Stimulated activated CD8-positive, alpha-beta memory T cell treated with anti-CD3 and anti-CD28 coated beads, Interleukin-4, amount 100 ng/mL, for 24 hours (primary cell): ENCODE data around the gene EML1.

ENCODE experiments used
- DNase-seq: peaks from one replicate; pipeline ENCODE4 v3.0.0-alpha.2; 2020; ENCODE audit warnings: low read depth

EML1 gene

GRCh38 chr14:99803803-99804202 lies 10.6 kb downstream of the EML1 start:
- DNase-seq, result no peak

GRCh38 chr14:99805757-99806439 lies 12.7 kb downstream of the EML1 start:
- no peak for DNase-seq

DNA sequence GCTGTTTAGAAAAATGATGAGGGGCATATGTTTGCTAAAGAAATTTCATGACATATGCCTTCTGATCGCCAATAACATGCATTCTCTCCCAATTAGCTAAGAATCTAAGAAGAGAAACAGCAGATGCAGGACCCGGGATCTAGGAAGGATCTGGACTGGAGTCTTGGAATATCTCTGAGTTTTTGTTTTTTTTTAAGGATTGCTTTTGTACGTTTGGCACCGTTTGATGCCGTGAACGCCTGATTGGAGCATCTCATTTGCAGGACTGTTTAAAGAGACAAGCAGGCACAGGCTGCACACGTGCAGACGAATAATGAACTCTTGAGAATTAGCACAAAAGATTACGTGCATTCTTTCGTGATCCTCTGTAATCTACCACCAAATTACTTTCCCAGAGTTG lies 13.6 kb downstream of the EML1 start:
- no peak for DNase-seq

GRCh38 chr14:99807413-99808153 lies 14.4 kb downstream of the EML1 start:
- DNase-seq, result no peak

DNA sequence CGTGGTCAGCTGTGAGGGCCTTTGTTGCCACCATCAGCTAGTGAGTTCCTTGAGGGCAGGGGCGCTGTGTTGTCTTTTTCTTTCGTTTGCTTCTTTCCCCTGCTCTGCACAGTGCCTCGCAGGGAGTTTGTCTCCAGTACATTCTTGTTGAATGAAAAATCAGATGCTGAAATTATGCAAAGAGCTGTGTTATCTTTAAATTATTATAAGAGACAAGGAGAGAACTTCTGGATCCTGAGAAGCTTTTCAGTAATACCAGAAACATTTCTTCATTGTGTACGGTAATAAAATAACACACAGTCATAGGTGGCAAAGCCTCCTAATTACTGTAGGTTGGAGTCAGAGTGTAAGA lies 14.9 kb downstream of the EML1 start:
- DNase-seq, result no peak

DNA sequence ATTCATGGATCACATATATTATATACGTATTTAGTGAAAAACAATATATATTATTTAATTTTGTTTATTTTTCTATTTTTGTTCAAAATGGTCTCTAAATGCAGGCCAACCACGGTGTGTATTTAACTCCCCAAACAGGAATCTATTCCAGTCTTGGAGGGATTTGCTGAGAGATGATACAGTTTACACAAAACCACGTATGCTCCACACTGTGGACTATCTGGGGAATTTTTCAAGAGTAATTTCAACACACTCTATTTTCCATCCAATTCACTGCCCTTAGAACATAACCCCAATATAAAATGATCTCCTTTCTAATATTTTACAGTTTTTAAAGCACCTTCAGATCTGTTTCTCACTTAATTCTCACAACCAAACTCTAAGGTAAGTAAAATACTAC lies 15.3 kb downstream of the EML1 start:
- DNase-seq, result no peak

GRCh38 chr14:99809360-99809759 lies 16.1 kb downstream of the EML1 start:
- DNase-seq, result no peak

GRCh38 chr14:99809859-99810558 lies 16.8 kb downstream of the EML1 start:
- no peak for DNase-seq

GRCh38 chr14:99810559-99810874 lies 17.3 kb downstream of the EML1 start:
- DNase-seq, result no peak

DNA sequence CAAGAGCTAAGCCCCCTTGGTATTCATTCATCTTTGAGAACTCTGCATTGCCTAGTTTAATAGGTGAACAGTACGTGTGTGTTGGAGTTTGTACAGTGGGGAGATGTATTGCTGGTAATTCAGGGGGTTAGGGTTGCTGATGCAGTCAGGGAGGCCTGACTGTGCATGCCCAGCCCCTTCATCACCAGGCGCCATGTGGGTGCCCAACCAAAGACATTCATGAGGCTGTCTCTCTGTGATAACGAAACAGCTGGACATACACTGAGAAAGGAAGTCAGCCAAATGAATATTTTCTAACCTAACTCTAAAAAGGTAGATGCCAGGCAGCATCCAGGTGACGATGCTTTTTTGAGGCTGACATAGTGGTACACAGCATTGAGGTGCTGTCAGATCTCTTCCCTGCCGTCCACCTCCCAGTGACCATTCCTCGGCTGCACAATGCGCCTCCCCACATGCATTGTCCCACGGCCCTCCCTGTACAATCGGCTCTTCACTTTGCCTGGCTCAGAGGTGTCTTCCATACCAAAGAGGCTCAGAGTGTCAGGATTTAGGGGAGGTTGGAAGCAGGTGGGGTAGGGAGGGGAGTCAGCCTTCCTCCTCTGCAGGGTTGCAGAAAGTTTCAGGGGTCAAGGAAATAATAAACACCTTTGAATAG lies 19.0 kb downstream of the EML1 start:
- DNase-seq, result no peak

DNA sequence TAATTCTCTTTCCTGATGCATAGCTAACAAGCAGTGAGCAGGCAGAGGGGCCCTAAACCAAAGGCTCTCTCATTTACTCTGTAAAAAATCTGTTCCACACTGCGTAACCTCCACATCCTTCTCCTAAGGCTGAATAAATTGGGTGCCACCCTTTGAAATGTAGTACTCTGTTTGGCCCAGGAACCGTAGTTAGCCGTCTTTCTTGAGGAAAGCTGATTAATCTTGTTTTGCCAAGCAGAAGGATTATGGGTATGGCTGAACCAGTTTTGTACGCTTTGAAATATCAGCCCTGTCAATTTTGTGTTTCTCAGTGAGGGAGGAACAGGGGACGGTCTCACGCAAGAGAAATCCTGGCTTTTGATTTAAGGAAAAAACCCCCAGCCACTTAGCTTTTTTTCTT lies 19.7 kb downstream of the EML1 start:
- DNase-seq, result no peak

DNA sequence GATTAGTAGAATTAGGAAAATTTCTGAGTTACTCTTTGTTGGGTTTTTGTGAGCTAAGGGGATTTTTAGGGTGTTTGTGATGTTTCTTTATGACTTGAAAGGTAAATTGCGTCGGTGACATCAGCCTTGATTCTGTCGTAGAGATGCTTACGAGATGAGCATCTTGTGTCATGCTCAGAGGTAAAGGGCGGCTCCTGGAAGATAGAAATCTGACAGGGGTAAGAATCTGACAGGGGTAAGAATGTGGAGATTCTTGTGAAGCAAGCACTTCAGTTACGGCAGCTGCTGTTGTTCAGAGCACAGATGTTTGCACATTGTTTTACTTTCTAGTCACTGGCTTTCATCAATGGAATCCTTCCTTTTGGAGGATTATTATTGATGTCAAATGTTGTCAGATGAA lies 22.5 kb downstream of the EML1 start:
- DNase-seq, result no peak

DNA sequence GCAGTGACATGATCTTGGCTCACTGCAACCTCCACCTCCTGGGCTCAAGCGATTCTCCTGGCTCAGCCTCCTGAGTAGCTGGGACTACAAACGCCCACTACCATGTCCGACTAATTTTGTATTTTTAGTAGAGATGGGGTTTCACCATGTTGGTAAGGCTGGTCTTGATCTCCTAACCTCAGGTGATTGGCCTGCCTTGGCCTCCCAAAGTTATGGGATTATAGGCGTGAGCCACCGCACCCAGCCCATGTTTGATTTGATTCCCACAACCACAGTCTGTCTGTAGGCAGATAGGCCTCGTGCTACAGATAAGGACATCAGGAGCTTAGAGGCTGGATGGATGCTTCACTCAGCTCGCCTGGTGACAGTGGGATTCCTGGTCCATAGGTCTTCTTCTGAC lies 23.0 kb downstream of the EML1 start:
- no peak for DNase-seq

DNA sequence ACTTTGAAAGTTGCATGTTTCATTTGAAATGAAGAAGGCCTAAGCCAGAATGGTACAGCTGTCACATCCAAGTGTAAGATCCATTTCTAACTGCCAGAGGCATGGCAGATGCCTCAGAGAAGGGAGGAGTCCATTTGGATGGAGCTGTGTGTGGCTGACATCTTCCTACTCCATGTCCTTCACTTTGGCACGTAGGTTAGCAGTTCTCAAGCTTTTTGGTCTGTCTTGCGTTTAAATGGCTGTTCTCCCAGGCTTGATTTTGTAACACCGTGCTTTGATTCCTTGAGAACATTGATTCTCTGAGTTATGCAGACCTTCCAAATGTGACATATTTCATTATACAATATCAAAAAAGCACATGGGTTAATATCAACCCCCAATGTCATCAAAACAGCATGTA lies 23.4 kb downstream of the EML1 start:
- DNase-seq, result no peak

- DNase-seq, result no peak
Observed at GRCh38 chr14:99817331-99817730, 24.1 kb downstream of the EML1 start.

GRCh38 chr14:99818503-99819036 lies 25.4 kb downstream of the EML1 start:
- DNase-seq, result no peak

GRCh38 chr14:99819514-99819913 lies 26.3 kb downstream of the EML1 start:
- DNase-seq, result no peak

DNA sequence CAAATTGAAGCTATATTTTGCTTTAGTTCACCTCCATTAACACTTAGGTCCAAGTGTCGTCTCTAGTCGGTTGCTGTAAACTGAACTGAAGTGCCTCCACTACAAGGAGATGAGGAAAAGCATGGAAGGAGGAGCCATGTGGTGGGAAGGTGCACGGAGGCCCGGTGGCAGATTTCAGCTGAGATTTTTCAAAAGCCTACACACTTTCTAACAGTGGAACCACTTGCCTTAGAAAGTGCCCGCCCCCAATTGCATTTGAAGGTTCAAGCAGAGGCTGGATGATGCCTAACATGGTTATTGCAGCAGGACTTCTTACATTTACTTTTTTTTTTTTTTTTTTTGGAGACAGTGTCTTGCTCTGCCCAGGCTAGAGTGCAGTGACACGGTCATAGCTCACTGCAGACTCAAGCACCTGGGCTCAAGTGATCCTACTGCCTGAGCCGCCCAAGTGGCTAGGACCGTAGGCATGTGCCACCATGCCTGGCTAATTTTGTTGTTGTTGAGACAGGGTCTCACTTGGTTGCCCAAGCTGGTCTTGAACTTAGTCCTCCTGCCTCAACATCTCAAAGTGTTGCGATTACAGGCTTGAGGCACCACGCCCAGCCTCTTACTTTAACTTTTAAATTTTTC lies 27.6 kb downstream of the EML1 start:
- no peak for DNase-seq

- DNase-seq, result no peak
Observed at GRCh38 chr14:99821519-99822508, 28.6 kb downstream of the EML1 start.

DNA sequence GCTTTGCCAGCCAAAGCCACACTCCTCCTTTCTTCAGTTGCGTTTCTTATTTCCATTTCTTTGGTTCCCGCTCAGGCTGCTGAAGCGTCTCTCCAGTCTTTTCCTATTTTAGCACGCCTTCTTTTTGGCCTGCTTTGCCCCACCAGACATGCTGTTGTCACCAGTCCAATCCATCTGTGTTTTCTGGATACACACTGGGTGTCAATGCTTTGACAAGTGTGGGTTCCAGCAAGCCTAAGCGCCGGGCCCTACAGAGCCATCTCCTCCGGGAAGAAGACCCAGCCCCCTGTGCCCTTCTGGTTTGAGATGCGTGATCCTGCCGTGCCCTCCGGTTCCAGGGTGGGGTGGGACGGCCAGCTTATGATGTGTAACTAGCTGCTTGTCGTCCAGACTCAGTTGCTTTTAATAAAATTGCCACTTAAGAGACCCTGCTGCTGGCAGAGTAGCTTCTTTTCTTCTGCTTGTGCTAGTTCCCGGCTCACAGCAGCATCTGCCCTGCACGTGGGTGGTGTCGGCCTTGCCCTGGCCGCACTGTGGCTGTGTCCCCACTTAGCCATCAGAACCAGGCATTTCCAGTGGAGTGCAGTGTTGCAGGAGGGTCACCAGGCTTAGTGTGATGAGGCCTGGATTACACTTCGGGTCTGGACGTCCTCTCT lies 29.7 kb downstream of the EML1 start:
- no peak for DNase-seq

- DNase-seq, result no peak
Observed at GRCh38 chr14:99824776-99825175, 31.6 kb downstream of the EML1 start.
